OCI-M1 (cell line): Measurements from ENCODE around the gene STUM.
A peak's percentile ranks its signal among the peaks of the same experiment; 100 is the strongest.

Experiments
- DNase-seq: peaks from one replicate; lab custom pipeline; 2025; lab: John Stamatoyannopoulos, UW

STUM gene

DNA sequence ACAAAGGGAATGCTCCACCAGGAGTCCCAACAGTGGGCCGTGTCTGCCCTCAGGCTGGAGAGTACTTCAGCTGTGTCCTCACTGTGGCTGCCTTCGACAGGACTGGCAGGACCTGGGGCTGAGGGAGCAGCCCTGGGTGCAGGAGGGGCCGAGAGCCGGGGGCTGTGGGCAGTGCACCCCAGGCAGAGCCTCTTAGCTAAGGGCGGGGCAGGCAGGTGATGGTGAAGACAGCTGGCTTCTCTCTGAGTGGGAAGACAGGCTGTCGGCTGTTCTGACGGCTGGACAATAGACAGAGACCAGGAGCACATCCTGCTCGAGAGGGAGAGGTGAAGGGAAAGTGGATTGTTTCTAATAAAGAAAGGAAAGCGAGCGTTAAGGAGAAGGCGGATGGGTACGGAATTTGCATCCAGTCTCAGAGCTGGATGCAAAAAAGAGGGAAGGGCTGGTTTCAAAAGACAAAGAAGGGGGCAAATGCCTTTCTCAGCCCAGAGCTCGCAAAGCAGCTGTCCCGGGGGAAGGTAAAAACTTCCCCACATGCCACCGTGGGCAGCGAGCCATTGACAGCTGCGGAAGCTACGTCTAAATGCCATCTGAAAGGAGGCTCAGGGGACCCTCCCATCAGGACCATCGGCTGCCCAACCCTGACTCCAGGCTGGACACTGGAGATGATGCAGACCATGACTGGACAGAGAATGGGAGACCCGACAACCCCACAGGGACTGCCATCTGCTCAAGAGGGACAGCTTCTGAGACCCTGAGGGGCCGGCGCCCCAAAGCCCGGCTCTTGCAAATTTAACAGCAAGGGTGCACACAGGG, 92.0 kb downstream of the STUM start:
- DNase-seq, result no peak

DNA sequence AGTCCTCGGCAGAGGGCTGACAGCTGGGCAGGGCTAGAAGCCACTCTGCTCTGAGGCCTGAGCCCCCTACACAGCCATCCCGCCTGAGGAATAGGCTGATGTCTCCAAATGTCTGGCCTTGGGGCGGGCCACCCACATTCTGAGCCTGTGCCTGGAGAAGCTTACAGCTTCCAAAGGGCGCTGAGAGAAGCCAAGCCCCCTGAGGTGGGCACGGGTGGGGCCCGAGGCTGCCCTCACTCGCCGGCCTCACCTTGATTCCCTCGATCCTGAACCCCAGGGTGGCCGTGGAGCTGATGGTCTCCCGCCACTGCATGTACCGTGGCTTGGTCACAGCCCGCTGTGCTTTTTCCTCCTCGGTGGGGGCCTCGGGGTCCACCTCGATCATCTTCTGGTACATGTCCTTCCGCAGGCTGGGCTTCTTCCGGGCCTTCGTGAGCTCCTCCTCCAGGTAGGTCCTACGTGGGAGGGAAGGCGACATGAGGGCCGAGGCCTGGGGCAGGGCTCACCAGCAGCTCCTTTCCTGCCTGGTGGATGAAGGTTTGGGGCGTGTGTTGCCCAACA, 93.2 kb downstream of the STUM start:
- DNase-seq, result no peak

DNA sequence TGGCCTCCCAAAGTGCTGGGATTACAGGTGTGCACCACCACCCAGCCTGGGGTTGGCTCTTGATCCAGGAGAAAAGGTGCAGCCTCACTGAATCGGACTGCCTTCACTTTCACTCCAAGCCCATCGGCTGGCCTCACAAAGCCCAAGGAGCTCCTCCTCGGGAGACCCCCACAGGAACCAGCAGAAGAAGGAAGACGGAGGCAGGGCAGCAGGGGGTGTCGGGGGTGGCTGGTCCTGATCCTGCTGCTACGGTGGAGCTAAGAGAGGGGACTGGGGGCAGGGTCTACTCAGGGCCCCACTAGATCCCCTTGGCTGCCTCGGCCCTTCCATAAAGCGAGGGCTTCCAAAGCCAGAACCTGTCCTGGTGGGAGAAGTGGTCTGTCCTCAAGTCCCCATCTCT, 93.9 kb downstream of the STUM start:
- DNase-seq, result no peak

DNA sequence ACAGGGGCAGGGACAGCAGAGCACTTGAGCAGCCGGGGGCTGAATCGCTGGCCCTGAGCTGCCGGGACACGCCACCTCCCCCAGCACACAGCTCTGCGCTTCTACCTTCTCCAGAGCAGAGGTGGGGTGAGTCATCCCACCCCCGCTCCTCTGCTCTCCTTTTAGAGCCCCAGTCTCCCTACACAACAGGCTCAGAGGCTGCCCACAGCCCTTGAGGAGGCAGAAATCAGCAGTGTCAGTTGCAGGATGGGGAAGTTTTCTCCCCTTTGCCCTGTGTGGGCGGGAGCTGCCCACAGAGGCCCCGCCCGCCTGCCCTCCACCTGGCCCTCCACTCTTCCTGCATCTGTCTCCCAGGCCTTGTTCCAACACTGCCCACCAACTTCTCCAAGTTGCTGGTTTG, 94.6 kb downstream of the STUM start:
- DNase-seq, result peak; percentile 69

DNA sequence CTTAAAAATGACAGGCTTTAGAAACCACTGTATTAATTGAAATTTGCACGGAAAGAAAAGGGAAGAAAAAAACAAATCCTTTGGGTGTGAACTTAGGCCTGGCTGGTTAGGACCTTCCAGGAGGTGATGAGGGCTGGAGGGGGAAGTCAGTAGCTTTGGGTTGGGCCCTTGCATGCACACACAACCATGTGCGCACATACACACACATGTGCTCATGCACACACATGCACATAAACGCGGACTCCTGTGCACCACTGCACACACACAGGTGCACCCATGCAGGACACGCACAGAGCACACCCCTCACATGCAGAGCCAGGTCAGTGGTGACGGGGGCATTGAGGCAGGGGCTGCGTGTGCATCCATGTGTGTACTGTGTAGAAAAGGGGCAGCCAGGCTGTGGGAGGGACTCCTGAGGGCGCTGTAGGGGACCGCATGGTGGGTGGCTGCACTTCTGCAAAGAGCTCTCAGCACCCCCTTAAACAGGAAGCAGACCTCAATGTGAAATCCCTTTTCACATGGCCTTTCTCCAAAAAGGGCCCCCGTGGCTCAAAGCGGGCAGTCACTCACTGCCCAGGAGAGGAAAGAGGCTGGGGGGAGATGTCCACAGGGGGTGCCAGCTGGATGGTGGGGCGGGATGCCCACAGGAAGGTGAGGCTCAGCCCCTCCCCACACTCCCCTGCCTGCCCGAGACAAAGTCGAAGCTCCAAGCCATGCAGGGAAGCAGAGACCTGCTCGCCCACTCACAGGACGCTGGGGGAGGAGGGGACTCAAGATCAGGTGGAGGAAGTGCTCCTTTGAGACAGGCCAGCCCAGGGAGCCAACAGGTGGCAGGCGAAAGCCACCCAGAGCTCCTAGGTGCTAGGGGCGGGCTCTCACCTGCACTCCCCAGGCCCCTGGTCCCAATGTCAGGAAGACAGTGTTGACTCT, 95.3 kb downstream of the STUM start:
- no peak for DNase-seq

DNA sequence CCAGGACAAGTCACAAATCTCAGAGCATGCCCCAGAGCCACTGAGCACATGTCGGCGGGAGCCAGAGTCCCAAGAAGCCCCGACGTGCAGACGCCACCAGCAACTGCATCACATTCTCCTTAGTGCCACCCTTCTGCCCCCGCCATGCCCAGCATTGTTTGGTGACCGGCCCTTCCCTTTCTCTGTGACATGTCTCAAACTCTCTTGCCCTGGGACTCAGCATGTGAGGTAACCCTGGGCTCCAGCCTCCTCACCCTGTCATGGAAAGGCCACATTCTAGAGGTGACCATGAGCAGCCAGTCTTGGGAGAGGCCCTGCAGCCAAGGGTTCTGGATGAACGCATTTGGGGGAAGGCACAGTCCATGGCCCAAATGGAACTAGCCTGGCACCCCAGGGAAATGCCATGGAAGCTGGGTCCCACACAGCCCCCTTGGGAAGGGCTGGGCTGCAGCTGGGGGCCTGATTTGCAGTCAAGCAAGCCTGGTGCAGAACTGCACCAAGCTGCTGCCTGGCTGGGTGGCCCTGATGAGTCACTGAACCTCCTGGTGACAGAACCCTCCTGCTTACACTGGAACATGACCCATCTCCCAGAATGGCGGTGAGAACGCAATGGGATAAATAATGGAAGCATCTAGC, 96.1 kb downstream of the STUM start:
- DNase-seq, result no peak

DNA sequence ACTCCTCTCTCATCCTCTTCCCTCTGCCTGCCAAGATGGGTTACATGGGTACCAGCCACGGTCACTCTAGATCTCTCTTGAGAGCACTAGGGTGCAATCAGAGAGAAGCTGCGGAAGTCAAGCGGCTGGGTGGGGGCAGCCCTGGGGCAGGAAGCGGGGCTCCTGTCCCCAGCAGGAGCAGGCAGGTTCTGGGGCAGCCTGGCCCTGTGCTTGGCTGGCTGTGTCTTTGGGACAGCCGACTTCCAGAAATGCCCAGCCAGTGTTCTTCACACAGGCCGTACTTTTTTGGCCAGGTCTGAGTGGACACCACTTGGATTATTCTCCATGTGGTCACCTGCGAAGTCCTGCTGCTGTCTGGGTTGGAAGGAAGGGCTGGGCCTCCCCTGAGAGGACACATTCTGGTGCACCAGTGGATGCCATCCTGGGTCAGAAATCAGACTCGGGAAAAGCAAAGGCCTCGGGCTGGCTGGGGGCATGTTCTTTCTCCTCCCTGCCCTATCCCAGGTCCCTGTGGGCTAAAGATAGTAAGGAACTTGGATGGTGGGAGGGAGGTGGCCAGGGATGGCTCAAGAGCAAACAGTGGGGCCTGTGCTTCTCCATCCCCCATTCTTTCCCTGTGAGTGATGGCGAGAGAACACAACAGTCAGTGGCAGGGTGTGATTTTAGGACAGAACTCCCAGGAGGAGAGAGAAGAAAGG, 96.9 kb downstream of the STUM start:
- DNase-seq, result no peak

DNA sequence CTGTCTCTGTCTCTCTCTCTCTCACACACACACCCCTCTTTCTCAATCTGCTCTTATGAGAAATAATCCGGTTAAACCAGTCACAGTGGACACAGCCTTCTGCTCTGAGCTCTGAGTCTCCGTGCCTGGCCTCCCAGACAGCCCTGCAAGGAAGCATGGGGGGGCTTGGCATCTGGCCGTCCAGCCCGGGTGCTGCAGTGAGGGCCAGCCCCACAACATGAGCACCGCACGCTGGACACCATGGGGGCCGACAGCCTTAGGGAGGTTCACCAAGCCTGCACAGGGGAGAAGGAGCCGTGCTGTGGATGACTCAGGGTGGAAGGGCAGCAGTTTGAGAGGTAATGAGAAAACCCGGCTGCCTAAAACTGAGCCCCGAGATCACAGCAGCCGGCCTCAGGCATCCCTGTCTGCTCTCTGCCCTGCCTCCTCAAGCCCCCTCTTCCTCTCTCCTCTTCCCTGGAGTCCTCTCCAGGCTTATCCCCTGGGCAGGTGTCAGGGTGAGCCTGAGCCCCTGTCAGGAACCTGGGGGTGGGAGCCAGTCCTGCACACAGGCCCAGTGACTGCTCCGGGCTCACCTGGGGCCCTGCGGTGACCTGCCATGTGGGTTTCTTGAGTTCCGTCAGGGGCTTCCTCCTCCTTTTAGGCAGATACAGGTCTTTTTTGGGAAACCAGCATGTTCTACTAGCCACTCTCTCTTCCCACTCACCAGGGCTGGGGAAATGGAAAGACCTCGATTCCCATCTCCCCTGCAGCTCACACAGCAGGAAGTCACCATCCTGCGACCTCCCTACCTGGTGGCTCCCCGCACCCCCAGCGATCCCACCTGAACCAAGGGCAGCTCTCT, 97.7 kb downstream of the STUM start:
- DNase-seq, result no peak

DNA sequence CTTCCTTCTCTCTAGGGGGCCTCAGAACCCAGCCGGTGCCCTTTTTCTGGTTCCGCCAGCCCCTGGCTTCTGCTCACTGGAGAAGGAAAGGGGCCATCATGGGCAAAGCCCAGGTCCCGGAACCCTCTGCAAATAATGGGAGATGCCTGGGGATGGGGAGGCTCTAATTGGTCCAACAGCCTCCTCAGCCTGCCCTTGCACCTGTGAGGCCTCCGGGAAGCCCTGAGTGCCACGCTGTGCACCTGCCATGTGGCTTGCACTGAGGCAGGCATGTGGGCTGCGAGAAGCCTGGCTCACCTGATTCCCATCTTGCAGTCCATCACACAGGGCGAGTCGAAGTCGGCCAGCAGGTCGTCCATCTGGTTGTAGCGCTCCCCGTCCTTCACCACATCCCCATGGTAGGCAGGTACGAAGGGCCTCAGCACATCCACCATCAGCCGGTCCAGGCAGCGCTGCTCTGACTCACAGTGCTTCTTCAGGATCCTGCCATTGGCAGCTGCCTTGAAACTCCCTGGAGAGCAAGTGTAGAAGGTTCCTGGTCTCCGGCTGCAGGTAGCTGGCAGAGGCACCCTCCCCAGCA, 98.4 kb downstream of the STUM start:
- no peak for DNase-seq

DNA sequence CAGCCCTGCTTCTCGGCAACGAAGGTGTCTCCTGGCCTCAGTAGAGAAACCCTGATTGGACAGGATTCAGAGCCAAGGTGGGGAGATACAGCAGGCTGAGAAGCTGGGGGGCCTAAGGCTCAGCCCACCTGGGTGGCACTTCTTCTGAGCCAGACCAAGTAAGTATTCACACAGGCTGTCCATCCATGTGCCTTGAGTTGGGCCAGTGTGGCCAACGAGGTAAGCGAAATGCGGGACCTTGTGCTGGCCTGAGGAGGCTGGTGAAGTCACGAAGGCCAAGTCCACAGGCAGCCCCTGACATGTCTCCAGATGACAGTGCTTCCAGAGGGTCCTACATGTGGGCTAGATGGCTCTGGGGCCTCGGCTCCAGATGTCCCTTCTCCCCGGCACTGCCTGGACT, 99.2 kb downstream of the STUM start:
- DNase-seq, result no peak

DNA sequence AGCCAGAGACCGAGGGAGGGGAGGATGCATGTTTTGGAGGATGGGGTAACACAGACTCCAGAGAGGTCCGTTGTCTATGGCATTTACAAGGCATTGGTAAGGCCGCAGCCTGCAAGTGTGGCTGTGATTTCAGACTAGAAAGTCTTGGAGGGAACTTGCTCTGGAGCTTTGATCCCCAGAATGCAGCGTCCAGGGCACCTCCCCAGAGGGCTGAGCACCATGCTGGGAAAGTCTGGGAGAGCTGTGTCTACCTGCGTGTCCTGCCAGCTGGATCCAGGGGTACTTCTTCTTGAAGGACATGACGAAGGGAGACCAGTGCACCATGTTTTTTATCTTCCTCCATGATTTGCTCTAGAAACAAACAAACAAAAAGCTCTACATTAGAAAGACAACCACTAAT, 99.9 kb downstream of the STUM start:
- no peak for DNase-seq

DNA sequence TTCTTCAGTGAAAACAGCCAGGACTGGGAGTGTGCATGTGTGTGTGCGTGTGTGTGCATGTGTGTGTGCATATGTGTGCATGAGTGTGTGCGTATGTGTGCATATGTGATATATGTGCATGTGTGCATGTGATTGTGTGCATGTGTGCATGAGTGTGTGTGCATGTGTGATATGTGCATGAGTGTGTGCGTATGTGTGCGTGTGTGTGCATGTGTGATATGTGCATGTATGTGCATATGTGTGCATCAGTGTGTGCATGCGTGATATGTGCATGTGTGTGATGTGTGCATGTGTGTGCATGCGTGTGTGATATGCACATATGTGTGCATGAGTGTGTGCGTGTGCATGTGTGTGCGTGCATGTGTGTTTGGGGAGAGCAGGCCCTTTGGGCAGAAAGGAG, 100.7 kb downstream of the STUM start:
- DNase-seq, result no peak

DNA sequence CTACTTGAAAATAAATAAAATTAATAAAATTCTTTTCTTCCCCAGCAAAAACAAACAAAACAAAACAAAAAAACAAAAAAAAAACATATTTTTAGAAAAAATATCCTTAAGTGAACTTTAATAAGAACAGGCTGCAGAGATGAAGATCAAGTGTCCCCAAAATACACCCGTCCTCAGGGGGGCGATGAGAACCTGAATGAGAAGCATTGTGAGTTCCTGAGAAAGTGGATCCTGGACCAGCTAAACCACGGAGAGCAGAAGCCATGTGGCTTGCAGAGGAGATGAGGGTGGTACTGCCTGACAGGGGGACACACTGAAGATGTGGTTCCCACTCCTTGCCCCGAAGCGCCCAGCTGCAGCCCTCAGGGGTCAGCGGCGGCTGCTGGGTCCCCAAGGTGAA, 101.2 kb downstream of the STUM start:
- DNase-seq, result peak; percentile 51

DNA sequence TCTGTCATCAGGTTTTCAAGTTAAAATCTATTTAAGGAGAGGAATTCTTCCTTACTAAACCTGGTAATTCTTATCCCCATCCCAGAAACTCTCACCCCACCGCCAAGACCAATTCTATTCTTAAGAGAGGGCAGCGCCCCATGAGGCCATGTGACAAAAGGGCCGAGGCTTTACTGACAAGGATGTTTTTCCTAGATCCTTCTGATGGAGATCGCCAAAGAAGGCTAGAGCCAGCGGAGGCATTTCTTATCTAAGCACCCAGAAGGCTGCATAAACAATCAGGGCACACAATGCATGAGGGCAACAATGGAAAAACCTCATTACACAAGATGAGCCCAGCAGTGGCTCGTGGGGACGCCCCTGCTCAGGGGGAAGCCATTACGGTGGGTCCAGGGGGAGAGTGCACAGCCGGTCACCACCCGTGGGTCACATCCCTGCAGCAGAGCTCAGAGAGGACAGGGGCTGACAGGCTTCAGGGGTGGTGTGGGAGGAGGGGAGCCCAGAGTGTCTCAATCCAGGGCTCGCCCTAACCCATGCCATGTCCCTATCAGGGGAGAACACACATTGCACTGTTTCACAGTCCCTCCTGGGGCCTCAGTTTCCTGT, 101.8 kb downstream of the STUM start:
- DNase-seq, result peak; percentile 83

DNA sequence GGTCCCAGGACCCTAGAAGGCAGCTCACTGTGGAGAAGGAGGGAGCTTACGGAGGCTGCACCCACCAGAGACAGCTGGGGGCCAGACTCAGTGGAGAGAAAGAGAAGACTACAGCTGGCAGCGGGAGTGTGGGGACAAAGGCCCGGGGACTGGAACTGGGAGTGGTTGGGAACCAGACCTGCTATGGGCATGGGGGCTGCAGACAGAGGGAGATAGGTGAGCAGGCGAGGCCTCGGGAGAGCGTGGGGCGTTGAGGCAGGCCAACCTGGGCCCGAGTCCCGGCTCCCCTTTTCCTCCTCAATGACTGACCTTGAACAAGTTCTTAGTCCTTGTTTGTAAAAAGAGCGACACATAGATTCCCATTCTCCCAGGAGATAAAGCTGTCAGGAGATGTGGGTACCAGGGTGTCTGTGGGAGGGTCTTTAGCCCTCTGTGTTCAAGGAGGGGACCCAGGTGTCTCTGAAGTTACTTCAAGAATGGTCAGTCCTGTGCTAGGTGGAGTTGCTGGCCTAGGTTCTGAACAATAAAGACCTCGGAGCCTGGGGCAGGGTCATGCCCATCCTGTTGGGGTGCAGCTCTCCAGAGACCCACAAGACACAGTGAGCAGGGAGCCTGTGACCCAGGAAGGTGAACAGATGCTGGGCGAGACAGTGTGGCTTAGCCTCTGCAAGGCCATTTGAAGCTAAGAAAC, 102.6 kb downstream of the STUM start:
- no peak for DNase-seq

DNA sequence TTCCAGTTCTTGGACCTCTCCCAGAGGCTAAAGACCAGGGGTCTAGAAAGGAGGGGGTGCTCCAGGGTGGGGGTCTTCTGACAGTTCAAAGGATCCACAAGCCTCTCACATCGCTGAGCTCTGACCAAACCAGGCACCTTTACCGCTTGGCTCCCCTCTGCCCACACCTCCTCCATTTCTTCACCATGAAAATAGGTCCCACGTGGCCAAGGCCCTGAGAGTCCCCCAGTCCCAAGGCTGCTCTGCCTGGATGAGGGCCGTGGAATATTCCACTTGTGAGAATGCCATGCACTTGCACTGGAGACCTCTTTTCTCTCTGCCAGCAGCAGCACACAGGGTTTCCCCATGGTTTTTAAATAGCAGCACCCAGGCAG, 103.2 kb downstream of the STUM start:
- DNase-seq, result no peak

DNA sequence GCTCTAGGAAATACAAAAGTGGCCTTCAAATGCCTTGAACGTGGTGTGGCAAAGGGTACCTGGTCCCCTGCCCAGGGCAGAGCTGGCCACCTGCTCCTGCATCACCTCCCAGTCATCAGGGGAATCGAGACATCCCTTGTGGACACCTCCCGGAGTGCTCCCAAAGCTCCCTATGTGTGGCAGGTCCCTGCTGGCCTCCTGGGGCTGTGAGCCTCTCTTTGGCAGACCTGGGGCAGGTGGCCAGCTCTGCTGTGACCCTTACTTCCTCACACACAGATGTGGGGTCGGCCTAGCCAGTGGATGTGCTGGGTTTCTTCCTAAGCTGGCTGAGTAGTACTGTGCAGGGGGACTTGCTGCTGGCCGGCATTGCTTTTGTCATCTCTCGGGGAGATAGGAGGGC, 104.0 kb downstream of the STUM start:
- DNase-seq, result no peak

DNA sequence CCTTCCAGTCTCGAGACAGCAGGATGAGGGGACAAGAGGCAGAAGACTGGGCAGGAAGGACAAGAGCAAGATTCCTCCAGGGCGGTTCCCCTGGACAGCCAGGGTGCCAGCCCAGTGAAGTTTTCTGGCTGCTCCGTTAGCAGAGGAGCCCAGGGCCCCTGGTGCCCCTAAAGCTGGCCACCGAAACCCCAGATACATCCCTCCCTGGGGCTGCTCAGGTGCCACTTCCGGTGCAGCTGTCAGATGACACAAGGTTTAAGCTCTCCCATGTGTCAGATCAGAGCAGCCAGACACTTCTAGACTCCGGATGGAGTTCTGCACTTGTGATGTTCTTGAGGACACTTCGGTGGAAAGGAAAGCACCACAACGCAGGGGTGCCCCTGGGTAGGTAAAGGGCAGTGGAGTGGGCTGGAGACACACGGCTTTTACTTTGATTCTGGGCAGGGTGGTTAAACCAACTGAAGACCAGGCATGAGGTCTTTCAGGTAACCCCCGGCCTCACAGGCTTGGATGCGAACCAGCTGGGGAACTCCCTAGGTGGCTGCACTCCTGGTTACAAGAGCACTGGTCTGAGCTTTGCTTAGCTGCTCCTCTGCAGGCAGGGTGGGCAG, 104.9 kb downstream of the STUM start:
- no peak for DNase-seq

DNA sequence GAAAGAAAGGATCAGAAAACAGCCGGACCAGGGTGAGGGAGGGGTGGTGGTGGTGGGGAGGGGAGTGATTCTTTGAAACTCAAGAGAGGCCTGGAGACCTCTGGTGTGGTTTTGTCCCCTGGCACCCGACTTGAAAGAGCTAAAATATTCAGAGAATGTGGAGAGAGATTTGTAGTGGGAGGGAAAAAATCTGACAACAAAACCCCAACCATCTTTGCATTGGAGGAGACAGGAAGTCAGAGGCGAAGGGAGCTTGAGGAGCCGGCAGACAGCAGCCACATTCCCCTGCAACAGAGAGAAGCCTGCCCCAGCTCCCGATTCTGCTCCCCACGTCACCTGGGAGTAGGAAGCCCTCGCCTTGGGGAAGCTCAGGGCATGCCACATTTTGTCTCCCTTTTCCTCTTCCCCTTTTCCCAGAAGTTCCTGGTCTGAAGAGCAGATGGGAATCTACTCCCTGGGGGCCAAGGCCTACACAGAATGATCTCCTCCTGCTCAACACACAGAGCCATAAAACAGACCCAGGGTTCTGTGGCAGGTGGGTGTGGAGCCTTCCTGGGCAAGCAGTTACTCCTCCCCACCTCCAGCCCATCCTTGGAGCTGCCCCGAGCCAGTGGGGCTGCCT, 105.6 kb downstream of the STUM start:
- no peak for DNase-seq
